Prostate gland (tissue), 2 donors: Measurements from ENCODE around the gene BABAM2.

Experiments
- CTCF ChIP-seq, 4 experiments: fragments of 200-600 bp in 2 of 4; fragments of 450-650 bp in 2 of 4; sonication (generic) in 2 of 4; IDR thresholded peaks; 1 replicate in 3 of 4; 2 replicates in 1 of 4; pipeline ENCODE4 v1.5.1; 2016 to 2019; ENCODE audit warnings: antibody characterized with exemption in 4 of 4, mild to moderate bottlenecking in 2 of 4, moderate library complexity in 2 of 4
- POLR2A ChIP-seq: fragments of 450-650 bp; IDR thresholded peaks from one replicate; pipeline ENCODE4 v1.6.1; 2016; ENCODE audit warnings: antibody characterized with exemption, mild to moderate bottlenecking

DNA sequence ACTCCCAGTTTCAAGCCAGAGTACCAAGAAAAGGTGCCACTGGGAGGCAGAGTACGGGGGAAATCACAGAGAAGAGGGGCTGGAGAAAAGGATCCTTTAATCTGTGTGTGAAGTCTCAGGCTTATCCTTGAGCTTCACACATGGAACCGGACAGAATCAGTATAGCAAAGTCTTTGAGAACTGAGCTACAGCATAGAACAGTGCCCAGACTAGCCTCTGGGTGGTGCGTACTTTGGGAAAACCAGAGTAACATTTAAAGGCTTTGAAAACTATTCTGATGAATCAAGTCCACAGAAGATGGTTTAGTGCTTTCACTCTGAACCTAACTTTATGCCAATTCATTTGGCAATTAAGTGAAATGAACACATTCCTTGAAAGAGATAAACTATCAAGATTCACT lies 83.1 kb downstream of the BABAM2 start:
- TF ChIP-seq CTCF (IDR thresholded peaks at IDR 0.05) (no peak), POLR2A (no peak)
